ENCODE measurements around the gene MYMX.
A peak's percentile ranks its signal among the peaks of the same experiment; 100 is the strongest.

MYMX gene

DNA sequence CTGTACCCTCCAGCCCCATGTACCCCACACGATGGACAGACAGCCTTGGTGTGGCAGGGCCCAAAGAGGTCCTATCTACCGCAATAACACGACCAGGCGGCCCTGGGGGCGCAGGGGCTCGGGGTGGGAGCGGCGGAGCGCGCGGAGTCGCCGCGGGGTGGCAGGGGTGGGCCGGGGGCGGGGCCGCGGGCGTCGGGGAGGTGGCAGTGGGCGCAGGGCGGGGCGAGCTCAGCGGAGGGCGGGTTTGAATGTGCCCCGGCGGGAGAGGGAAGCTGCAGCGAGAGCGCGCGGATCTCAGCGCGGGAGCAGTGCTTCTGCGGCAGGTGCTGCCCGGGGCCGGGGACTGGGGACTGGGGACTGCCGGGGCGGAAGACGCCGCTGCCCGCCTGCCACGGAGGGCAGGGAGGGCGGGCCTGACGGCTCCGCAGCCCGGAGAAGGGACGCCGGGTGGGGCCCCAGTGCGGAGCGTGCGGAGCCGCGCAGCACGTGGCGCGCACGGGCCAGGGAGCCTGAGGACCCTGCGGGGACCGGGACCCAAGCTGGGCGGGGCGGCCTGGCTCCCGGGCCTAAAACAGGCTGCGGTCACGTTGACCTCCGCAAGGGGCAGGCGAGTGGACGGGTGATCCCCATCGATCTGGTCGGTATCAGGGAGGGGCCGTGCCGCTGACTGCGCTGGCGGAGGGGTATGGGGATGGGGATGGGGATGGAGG, 6.7 kb downstream of the MYMX start, which contains the start of gene SLC29A1:
Gene SLC29A1 (plus strand): TSS at position 277 of the 710 bp plus-strand sequence. CDS start 3,719 bp downstream, outside the sequence.
- POLR2A ChIA-PET = interaction anchor here (0.5 to 5.7 kb wide), 19 partner anchors 9 to 594 kb away, joined by 3 to 90 read pairs (median 5); partner anchors contain the start of genes GTPBP2, HSP90AB1, MRPS18A and SLC35B2
- Histone ChIP-seq H3K4me3 (ENCODE audit: low read depth, low read length) (peak within 1 kb of the TSS; percentile 55), H3K36me3 (ENCODE audit: control insufficient read depth in 2 of 2, insufficient read depth in 1 of 2, low read length in 2 of 2) (peaks cover 0 to 2% of the 10 kb centered on the region in 2 experiments; a peak in 1 of 3 replicates), H3K4me1 (ENCODE audit: control insufficient read depth, insufficient read depth, low read length) (peaks cover 25% of the 10 kb centered on the region), H3K27ac (ENCODE audit: extremely low read depth, low read depth, low read length) (peak within 1 kb of the TSS; percentile 66; the same call in 1 of the 2 replicates), H3K9me3 (ENCODE audit: control insufficient read depth, insufficient read depth, low read depth, low read length) (no peaks in the 10 kb centered on the region)
- CTCF ChIA-PET = interaction anchor here (0.6 to 11.1 kb wide), 14 partner anchors 13 to 462 kb away, joined by 3 to 148 read pairs (median 4); partner anchors contain the start of genes HSP90AB1 and SLC35B2
- no peak for TF ChIP-seq ZNF391 (tag by site-specific recombination; IDR thresholded peaks at IDR 0.05; ENCODE audit: borderline replicate concordance, low read depth)
- TF ChIP-seq ZNF843 (tag by site-specific recombination; IDR thresholded peaks at IDR 0.05) = no peak
- peak; percentile 72 for TF ChIP-seq ZBTB48 (tag by site-specific recombination; IDR thresholded peaks at IDR 0.05)
- TF ChIP-seq ZNF785 (tag by site-specific recombination; IDR thresholded peaks at IDR 0.05) = no peak
- peak; percentile 83; the same call in 1 of the 2 replicates for TF ChIP-seq KLF8 (tag by site-specific recombination; IDR thresholded peaks at IDR 0.05)
- peak; percentile 88 for TF ChIP-seq ZIC2 (tag by site-specific recombination; IDR thresholded peaks at IDR 0.05)
- TF ChIP-seq KLF10 (tag by site-specific recombination; IDR thresholded peaks at IDR 0.05) = peak; percentile 57; the same call in 1 of the 2 replicates
- no peak for TF ChIP-seq ZNF114 (tag by site-specific recombination; IDR thresholded peaks at IDR 0.05)
- 0 out of 2 replicates have a peak, but pooled peaks have one; percentile 32 for TF ChIP-seq BCL11B (tag by site-specific recombination; IDR thresholded peaks at IDR 0.05; ENCODE audit: low read depth)
- TF ChIP-seq ZNF184 (tag by site-specific recombination; IDR thresholded peaks at IDR 0.05) = no peak
- TF ChIP-seq ZNF146 (tag by site-specific recombination; IDR thresholded peaks at IDR 0.05) = no peak
- TF ChIP-seq ZNF274 (IDR thresholded peaks at IDR 0.05; ENCODE audit: low read length) = no peak
- no peak for TF ChIP-seq ZNF274 (tag by site-specific recombination; IDR thresholded peaks at IDR 0.05; ENCODE audit: borderline replicate concordance)
- TF ChIP-seq ZXDB (tag by site-specific recombination; IDR thresholded peaks at IDR 0.05) = 0 out of 2 replicates have a peak, but pooled peaks have one; percentile 12
- no peak for TF ChIP-seq ZNF626 (tag by site-specific recombination; IDR thresholded peaks at IDR 0.05)
- peak; percentile 91 for TF ChIP-seq GLIS1 (tag by site-specific recombination; IDR thresholded peaks at IDR 0.05)
- TF ChIP-seq HOXA7 (CRISPR knock-in tag; IDR thresholded peaks at IDR 0.05; ENCODE audit: borderline replicate concordance) = no peak; the same call in 1 of the 2 replicates
- peak; percentile 80; the same call in 1 of the 2 replicates for TF ChIP-seq HOXC10 (CRISPR knock-in tag; IDR thresholded peaks at IDR 0.05)
- peak; percentile 46; the same call in 1 of the 2 replicates for TF ChIP-seq SP3 (tag by site-specific recombination; IDR thresholded peaks at IDR 0.05)
- TF ChIP-seq, protein P1, sequence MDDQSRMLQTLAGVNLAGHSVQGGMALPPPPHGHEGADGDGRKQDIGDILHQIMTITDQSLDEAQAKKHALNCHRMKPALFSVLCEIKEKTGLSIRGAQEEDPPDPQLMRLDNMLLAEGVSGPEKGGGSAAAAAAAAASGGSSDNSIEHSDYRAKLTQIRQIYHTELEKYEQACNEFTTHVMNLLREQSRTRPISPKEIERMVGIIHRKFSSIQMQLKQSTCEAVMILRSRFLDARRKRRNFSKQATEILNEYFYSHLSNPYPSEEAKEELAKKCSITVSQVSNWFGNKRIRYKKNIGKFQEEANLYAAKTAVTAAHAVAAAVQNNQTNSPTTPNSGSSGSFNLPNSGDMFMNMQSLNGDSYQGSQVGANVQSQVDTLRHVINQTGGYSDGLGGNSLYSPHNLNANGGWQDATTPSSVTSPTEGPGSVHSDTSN (CRISPR knock-in tag; IDR thresholded peaks at IDR 0.05) = peak; percentile 83
- TF ChIP-seq, protein P2, sequence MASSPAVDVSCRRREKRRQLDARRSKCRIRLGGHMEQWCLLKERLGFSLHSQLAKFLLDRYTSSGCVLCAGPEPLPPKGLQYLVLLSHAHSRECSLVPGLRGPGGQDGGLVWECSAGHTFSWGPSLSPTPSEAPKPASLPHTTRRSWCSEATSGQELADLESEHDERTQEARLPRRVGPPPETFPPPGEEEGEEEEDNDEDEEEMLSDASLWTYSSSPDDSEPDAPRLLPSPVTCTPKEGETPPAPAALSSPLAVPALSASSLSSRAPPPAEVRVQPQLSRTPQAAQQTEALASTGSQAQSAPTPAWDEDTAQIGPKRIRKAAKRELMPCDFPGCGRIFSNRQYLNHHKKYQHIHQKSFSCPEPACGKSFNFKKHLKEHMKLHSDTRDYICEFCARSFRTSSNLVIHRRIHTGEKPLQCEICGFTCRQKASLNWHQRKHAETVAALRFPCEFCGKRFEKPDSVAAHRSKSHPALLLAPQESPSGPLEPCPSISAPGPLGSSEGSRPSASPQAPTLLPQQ (tag by site-specific recombination; IDR thresholded peaks at IDR 0.05) = peak; percentile 92
- TF ChIP-seq ZFP37 (tag by site-specific recombination; IDR thresholded peaks at IDR 0.05) = no peak
- TF ChIP-seq ZNF324 (tag by site-specific recombination; IDR thresholded peaks at IDR 0.05) = no peak
- TF ChIP-seq ZNF302 (tag by site-specific recombination; IDR thresholded peaks at IDR 0.05; ENCODE audit: low read depth) = no peak
- TF ChIP-seq ZBTB8A (tag by site-specific recombination; IDR thresholded peaks at IDR 0.05) = peak; percentile 80
- TF ChIP-seq ZNF768 (tag by site-specific recombination; IDR thresholded peaks at IDR 0.05) = no peak
- no peak for TF ChIP-seq YY2 (tag by site-specific recombination; IDR thresholded peaks at IDR 0.05)
- no peak for TF ChIP-seq ZNF558 (tag by site-specific recombination; IDR thresholded peaks at IDR 0.05)
- TF ChIP-seq ZNF10 (tag by site-specific recombination; IDR thresholded peaks at IDR 0.05) = no peak
- TF ChIP-seq, protein P3, sequence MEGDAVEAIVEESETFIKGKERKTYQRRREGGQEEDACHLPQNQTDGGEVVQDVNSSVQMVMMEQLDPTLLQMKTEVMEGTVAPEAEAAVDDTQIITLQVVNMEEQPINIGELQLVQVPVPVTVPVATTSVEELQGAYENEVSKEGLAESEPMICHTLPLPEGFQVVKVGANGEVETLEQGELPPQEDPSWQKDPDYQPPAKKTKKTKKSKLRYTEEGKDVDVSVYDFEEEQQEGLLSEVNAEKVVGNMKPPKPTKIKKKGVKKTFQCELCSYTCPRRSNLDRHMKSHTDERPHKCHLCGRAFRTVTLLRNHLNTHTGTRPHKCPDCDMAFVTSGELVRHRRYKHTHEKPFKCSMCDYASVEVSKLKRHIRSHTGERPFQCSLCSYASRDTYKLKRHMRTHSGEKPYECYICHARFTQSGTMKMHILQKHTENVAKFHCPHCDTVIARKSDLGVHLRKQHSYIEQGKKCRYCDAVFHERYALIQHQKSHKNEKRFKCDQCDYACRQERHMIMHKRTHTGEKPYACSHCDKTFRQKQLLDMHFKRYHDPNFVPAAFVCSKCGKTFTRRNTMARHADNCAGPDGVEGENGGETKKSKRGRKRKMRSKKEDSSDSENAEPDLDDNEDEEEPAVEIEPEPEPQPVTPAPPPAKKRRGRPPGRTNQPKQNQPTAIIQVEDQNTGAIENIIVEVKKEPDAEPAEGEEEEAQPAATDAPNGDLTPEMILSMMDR (tag by site-specific recombination; IDR thresholded peaks at IDR 0.05) = no peak
- TF ChIP-seq HOXD13 (CRISPR knock-in tag; IDR thresholded peaks at IDR 0.05; ENCODE audit: borderline replicate concordance) = 0 out of 2 replicates have a peak, but pooled peaks have one; percentile 10
- peak; percentile 82 for TF ChIP-seq ZFP69B (tag by site-specific recombination; IDR thresholded peaks at IDR 0.05)
- peak; percentile 55 for TF ChIP-seq ZSCAN30 (tag by site-specific recombination; IDR thresholded peaks at IDR 0.05)
- TF ChIP-seq, protein P4, sequence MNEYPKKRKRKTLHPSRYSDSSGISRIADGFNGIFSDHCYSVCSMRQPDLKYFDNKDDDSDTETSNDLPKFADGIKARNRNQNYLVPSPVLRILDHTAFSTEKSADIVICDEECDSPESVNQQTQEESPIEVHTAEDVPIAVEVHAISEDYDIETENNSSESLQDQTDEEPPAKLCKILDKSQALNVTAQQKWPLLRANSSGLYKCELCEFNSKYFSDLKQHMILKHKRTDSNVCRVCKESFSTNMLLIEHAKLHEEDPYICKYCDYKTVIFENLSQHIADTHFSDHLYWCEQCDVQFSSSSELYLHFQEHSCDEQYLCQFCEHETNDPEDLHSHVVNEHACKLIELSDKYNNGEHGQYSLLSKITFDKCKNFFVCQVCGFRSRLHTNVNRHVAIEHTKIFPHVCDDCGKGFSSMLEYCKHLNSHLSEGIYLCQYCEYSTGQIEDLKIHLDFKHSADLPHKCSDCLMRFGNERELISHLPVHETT (tag by site-specific recombination; IDR thresholded peaks at IDR 0.05) = no peak
- TF ChIP-seq ZNF175 (tag by site-specific recombination; IDR thresholded peaks at IDR 0.05) = no peak

All from HEK293 (cell line).